ENCODE measurements around the gene OST4. TPM values are rescaled to one million over a fixed set of nuclear protein-coding genes. Genes with fewer than 3 reads are reported as not detected.
A peak's percentile ranks its signal among the peaks of the same experiment; 100 is the strongest.

Gene OST4
- total RNA-seq, 1 donor from 2014 or later: 395 TPM

DNA sequence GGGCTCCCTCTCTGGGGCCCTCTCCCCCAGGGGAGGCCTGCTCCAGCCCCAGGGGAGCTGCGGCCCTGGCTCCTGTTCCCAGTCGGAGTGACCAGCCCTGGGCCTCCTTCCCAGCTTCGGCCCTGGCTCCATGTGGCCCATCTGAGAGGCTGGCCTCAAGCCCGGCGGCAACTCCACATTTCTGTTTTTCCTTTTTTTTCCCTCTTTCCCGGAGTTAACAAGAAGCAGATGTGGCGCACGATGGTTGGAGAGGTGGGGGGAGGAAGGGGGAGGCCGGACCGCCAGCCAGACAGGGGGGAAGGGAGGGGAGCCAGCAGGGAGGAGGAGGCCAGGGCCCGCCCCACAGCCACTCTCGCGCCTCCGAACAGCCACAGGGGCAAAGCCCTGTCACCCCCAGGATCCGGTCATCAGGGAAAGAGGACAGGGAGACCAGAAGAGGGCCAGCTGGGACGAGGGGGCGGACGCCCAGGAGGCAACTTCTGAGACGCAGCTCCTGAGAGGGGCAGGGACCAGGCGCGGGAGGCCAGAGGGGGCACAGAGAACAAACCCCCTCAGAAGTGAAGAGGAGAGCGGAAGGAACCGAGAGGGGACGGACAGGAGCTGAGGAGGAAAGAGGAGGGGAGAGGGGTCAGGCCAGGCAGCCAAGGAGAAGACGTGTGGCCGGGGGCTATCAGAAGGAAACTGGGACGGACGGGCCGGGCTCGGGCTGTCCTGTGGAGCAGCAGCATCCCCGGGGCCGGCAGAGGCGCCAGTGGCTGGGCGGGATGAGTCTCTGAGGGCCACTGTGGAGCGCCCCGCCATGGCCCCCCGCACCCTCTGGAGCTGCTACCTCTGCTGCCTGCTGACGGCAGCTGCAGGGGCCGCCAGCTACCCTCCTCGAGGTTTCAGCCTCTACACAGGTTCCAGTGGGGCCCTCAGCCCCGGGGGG is 7.1 kb upstream of the OST4 start, which contains the start of gene EMILIN1:
EMILIN1 (plus strand) TSS at position 349 of the 928 bp plus-strand sequence; CDS start at position 800, 451 bp downstream.
- H3K27ac ChIP-seq (ENCODE audit: low read depth, low read length): peak within 1 kb of the TSS; percentile 76
- H3K27ac Mint-ChIP-seq (ENCODE audit: unreplicated experiment): no peak within 1 kb of the TSS
- no peak for FAIRE-seq

DNA sequence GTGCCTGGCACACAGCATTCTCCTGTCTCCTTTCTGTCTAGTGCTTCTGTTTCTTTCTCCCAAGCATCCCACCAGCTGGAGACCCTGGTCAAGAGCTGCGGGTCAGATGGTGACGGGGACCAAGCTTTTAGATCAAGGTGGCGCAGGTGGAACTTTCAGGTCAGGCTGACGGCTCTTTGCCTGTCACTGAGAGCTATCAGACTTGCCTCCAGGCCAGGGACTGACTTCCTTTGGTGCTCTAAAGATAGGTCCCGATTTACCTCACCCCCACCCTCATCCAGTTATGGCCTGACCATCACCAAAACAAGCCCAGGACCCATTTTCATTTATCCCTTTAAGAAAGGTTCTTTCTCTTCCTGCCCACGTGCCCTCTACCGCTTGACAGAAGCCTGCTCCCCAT is 5.8 kb upstream of the OST4 start:
- no peaks in the 10 kb centered on the region for H3K9me3 Mint-ChIP-seq (ENCODE audit: unreplicated experiment)
- H3K4me3 ChIP-seq (ENCODE audit: insufficient read depth, low read depth, low read length): no peak overlapping the region
- peak overlapping the region; percentile 80 for H3K27ac Mint-ChIP-seq (ENCODE audit: unreplicated experiment)

More for the DNA sequence above, 7.1 kb upstream of the OST4 start, which contains the start of gene EMILIN1:
- peak within 1 kb of the TSS; percentile 85 for H2AFZ ChIP-seq (ENCODE audit: low read depth, low read length)
- H3K4me1 ChIP-seq (ENCODE audit: insufficient read depth, low read length): peaks cover 51% of the 10 kb centered on the region
- no peak for TF ChIP-seq EZH2 (IDR thresholded peaks at IDR 0.05; ENCODE audit: insufficient read depth, low read length)
- TF ChIP-seq, protein P1, sequence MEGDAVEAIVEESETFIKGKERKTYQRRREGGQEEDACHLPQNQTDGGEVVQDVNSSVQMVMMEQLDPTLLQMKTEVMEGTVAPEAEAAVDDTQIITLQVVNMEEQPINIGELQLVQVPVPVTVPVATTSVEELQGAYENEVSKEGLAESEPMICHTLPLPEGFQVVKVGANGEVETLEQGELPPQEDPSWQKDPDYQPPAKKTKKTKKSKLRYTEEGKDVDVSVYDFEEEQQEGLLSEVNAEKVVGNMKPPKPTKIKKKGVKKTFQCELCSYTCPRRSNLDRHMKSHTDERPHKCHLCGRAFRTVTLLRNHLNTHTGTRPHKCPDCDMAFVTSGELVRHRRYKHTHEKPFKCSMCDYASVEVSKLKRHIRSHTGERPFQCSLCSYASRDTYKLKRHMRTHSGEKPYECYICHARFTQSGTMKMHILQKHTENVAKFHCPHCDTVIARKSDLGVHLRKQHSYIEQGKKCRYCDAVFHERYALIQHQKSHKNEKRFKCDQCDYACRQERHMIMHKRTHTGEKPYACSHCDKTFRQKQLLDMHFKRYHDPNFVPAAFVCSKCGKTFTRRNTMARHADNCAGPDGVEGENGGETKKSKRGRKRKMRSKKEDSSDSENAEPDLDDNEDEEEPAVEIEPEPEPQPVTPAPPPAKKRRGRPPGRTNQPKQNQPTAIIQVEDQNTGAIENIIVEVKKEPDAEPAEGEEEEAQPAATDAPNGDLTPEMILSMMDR (IDR thresholded peaks at IDR 0.05; ENCODE audit: insufficient read depth, low read depth, low read length): no peak
- H3K79me2 ChIP-seq (ENCODE audit: insufficient read depth, low read length): peaks cover 22% of the 10 kb centered on the region
- Mint-ChIP-seq H3K27me3 (ENCODE audit: low read depth, unreplicated experiment) (peaks cover 4% of the 10 kb centered on the region), H3K4me3 (ENCODE audit: unreplicated experiment) (peak within 1 kb of the TSS; percentile 46), H3K36me3 (ENCODE audit: low read depth, unreplicated experiment) (peaks cover 1% of the 10 kb centered on the region), H3K9me3 (ENCODE audit: unreplicated experiment) (no peaks in the 10 kb centered on the region), H3K4me1 (ENCODE audit: low read depth, unreplicated experiment) (peaks cover 19% of the 10 kb centered on the region)
- peaks cover 2% of the 10 kb centered on the region for H3K36me3 ChIP-seq (ENCODE audit: insufficient read depth, low read length)
- peak within 1 kb of the TSS; percentile 63 for H3K4me3 ChIP-seq (ENCODE audit: insufficient read depth, low read depth, low read length)
- peaks cover 8% of the 10 kb centered on the region for H4K20me1 ChIP-seq (ENCODE audit: insufficient read depth, low read length)
- peak; percentile 90 for DNase-seq (ENCODE audit: low read depth)
- peak within 1 kb of the TSS; percentile 92 for H3K4me2 ChIP-seq (ENCODE audit: low read length)
- no peaks in the 10 kb centered on the region for H3K27me3 ChIP-seq (ENCODE audit: insufficient read depth, low read length)
- peak within 1 kb of the TSS; percentile 88 for H3K9ac ChIP-seq (ENCODE audit: low read length)
- no peaks in the 10 kb centered on the region for H3K9me3 ChIP-seq (ENCODE audit: insufficient read depth, low read depth, low read length)

More for the DNA sequence above, 5.8 kb upstream of the OST4 start:
- H4K20me1 ChIP-seq (ENCODE audit: insufficient read depth, low read length): peaks cover 8% of the 10 kb centered on the region
- no peak overlapping the region for H3K4me2 ChIP-seq (ENCODE audit: low read length)
- H3K4me1 Mint-ChIP-seq (ENCODE audit: low read depth, unreplicated experiment): peaks cover 22% of the 10 kb centered on the region
- TF ChIP-seq EZH2 (IDR thresholded peaks at IDR 0.05; ENCODE audit: insufficient read depth, low read length): no peak
- TF ChIP-seq, protein P1 (IDR thresholded peaks at IDR 0.05; ENCODE audit: insufficient read depth, low read depth, low read length): no peak
- H3K27me3 ChIP-seq (ENCODE audit: insufficient read depth, low read length): no peaks in the 10 kb centered on the region
- H3K4me1 ChIP-seq (ENCODE audit: insufficient read depth, low read length): peaks cover 61% of the 10 kb centered on the region
- H3K36me3 Mint-ChIP-seq (ENCODE audit: low read depth, unreplicated experiment): peaks cover 1% of the 10 kb centered on the region
- peaks cover 22% of the 10 kb centered on the region for H3K79me2 ChIP-seq (ENCODE audit: insufficient read depth, low read length)
- no peaks in the 10 kb centered on the region for H3K9me3 ChIP-seq (ENCODE audit: insufficient read depth, low read depth, low read length)
- H3K9ac ChIP-seq (ENCODE audit: low read length): no peak overlapping the region
- FAIRE-seq (no peak), DNase-seq (ENCODE audit: low read depth) (no peak)
- no peak overlapping the region for H2AFZ ChIP-seq (ENCODE audit: low read depth, low read length)
- peaks cover 4% of the 10 kb centered on the region for H3K27me3 Mint-ChIP-seq (ENCODE audit: low read depth, unreplicated experiment)
- H3K4me3 Mint-ChIP-seq (ENCODE audit: unreplicated experiment): no peak overlapping the region
- H3K36me3 ChIP-seq (ENCODE audit: insufficient read depth, low read length): no peaks in the 10 kb centered on the region
- H3K27ac ChIP-seq (ENCODE audit: low read depth, low read length): no peak overlapping the region

Data from astrocyte (in vitro differentiated cells and primary cell).